ENCODE results near the gene KY.

The KY gene

GRCh38 chr3:134667406-134667805 lies 16.6 kb upstream of the KY start:
- DNase-seq: no peak

DNA sequence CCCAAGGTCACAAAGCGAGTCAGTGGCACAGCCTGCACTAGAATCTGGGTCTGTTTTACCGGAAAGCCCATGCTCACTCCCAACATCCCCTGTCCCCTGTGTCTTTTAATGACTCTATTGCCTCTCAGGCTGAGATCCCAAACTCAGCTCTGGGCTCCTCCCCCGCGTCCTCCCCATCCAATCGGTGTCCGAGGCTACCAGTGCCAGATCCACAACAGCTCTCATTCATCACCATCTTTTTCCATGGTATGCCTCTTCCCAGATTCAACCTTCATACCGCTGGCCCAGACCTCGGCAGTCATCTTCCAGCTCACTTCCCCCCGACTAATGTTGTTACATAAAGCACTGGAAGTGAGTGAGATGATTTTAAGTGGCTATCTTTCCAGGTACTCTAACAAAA lies 16.1 kb upstream of the KY start:
- no peak for DNase-seq

GRCh38 chr3:134666466-134666865 lies 15.6 kb upstream of the KY start:
- DNase-seq: no peak

DNA sequence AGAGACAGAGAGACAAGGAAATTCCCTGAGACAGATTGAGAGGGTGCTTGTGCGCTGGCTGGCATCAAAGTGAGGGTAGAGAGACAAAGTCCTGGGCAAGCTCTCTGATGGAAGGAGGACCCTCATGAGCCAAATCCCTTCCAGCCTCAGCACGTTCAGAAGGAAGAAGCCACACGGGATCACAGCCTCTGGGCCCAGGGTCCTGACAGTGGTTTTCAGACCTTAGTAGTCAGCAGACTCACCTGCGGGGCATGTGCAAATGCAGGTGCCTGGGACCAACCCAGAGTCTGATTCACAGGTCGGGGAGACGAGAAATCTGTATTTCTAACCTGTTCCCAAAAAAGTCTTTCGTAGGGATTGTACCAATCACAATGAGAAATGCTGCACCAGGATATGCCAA lies 15.2 kb upstream of the KY start:
- no peak for DNase-seq

DNA sequence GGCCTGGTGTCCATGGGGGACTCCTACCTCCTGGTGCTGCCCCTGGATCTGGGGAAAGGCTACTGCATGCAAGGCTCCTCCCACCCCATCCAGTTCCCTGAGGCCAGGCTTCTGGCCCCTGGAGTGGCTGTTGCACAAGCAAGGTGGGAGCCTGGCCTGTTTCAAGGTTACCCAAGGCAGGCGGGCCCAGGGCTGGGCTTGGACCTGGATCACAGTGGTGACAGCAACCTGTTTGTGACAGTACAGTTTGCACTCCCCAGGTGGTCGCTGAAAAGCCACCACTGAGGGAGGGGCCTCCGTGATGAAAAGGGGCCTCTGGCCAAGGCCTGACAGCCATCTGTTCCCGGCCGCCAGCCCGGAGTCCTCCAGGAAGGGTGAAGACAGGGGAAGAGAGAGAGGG lies 14.4 kb upstream of the KY start:
- DNase-seq: no peak

DNA sequence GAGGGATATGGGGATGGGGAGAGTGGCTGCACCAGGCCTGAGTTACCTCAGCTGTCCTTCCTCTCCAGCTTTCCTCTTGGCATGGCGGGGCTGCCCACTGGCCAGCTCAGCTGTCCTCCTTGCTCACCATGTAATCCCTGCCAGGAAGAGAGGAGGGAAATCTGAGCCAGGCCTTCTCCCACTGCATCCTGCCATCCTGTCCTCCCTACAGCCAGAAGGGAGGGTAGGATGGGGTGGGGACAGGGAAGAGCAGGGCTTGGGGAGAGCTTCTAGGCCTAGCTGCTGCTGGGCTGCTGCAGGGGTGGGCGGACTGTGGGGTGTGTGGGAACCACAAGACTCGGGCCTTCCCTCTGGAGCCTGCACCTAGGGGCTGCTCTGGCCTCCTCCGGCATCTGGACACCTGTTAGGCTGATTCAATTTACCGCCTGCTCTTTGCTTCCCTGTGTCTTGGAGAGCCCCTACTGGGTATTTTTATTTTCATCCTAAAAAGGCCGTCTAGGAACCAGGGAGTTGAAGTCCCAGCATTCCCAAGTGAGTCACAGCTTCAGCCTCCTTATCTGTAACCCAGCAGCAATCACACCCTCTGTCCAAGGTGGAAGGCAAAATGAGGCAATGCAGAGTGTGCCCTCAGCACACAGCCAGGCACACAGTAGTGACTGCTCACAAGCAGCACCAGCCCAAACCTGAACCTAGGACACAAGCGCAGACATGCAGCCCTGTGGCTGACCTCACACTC lies 13.1 kb upstream of the KY start:
- DNase-seq: no peak

DNA sequence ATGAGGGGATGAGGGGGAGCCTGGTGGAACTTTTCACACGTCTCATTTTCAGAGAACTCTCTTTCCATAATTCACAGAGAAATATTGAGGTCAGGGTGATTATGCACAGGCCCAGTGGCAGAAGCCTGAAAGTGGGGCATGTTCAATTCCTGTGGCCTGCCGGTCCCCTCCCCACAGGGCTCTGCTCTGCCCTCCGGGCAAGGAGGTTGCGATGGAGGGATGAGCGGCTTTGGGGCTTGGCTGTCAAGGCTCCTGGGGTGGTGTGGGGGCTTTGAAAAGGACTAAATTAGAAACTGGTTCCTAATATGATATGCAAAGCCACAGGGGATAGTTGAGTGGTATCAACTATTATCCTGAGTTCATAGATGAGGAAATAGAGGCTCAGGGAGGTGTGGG lies 9.2 kb upstream of the KY start:
- no peak for DNase-seq

GRCh38 chr3:134659391-134660045 lies 8.7 kb upstream of the KY start:
- no peak for DNase-seq

DNA sequence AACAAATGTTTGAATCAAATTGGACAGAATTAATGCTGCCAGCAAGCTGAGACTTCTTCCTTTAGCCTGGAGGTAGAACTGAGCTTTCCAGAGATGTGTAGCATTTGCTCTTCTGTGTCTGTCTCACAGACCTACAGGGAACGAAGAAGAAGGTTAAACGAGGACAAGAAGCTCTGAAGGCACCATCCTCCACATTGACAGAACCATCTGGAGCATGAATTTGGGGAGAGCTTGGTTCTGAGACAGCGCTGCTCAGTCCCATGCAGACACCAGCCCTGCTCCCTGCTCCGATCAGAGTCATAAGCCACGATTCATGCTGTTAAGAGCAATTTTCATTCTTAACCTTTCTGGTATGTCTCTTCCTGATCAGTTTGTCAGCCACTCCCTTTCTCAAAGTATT lies 7.7 kb upstream of the KY start:
- no peak for DNase-seq

DNA sequence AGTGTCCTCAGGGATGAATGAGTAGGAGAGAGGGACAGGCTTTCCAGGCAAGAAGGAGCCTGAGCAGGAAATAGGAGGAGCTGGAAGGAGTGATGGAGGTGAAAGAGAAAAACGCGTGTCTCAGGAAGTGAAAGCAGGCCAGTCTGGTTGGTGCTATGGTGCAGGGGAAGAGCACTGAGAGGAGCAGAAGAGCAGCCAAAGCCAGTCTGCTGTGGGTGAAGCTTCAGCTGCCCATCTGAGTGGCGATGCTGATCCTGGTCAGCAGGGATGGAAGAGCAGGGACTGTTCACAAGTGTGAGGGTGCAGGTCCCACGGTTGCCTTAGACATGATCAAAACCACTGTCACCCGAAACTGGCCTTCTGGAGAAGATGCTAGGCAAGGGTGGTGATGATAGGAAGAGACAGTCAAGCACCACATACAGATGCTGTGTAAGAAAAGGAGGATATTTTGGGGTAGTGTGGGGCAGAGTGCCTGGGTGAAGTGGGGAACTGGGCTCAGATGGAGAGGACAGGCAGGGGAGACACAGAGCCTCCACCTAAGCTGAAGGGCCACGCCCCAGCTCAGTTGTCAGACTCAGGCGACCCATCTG lies 5.5 kb upstream of the KY start:
- DNase-seq: no peak

DNA sequence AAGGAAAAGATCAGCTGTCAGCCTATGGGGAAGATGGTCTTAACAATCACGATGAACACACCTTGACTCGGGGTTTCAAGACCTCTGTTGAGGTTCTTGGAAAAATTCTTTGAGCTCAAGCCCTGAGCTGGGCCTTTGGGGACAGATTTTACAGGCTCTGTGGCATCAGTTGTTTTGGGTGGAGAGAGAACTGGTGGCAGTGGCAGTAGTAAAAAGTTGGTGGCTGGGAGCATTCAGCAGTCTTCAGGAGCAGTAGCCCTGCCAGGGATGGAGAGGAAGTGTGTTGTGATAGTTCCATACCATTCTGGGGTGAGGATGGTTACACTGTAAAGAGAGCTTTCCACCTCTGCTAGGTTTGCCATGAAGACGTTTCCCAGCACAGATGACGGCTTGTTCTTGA lies 4.9 kb upstream of the KY start:
- DNase-seq: no peak

- no peak for DNase-seq
These were observed 3.2 kb upstream of the KY start for GRCh38 chr3:134654031-134654430.

DNA sequence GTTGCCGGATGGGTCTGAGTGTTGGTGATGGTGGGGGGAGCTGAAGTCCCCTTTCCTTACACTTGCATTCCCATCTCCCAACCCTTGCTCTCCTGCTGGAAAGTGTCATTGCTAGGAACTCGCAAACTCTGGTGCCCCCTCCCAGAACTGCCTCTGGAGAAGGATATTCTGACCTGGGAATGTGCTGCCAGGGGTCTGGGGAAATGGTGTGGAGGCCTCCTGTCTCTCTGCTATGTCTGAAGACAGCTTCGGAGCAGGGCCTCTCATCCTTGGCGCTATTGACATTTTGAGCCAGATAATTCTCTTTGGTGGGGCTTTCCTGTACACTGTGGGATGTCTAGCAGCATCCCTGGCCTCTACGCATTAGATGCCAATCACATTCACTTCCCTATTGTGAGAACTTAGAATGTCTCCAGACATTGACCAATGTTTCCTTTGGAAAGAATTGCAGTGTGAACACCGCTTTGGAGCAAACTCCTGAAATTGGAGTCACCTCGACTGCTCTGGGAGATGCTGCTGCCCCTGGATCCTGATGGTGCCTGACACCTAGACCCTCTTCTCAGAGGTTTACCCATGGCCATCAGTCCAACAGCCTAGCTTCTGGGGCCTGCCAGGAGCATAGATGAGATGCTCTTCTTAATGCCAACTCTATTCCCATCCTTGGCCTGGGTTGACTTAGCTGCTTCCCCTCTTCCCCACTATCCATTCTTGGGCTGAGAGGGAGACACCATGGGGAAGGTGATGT lies 2.2 kb upstream of the KY start:
- DNase-seq: no peak

DNA sequence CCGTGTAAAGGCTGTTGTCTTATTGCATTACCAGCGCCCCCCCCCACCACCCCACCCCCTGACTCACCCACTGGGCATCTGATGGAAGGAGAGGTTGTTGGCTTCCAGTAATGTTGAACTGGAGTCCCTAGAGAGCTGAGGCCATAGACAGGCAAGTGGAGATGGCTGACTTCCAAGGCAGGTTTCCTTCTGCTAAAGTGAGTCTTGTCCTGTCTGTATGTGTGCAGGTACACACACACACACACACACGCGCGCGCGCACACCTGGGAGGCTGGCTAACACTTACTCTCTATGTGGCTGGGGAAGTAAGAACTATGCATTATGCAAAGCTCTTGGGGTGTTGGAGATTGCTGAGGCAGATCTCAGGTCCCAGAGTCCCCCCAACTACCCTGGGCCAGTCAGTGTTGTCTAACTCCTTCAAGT lies 1.6 kb upstream of the KY start:
- no peak for DNase-seq

DNA sequence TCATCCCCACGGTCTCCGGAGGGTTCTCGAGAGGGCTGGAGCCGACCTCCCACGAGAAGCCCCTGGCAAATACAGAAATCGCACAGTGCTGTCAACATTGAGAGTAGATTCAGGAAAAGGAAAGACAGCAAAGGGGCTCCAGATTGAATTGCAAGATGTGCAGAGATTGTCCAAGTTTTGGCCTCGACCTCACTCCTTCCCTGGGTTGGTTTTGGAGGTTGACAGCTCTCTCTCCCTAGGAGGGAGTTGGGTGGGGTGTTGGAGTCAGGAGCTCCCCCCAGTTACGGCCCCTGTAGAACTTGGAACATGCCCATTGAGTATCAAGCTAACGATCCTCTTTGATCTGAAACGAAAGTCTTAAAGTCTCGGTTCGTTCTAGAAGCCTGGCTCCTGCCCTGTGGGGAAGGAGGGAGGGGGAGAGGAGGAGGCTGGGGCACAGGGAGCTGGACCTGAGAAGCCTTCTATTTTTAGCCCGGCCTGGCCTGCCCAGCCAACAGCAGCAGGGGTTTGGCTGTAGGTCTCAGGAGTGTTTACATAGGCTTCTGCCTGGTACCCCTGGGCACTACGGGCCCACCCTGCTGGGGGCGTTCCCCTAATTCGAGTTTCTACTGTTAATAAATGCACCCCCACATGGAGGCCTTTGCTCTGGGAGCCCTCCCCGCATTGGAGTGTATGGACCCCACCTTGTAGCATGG lies 672 bp upstream of the KY start:
- no peak for DNase-seq

GRCh38 chr3:134649106-134649705 lies 1.6 kb downstream of the KY start:
- DNase-seq: no peak

DNA sequence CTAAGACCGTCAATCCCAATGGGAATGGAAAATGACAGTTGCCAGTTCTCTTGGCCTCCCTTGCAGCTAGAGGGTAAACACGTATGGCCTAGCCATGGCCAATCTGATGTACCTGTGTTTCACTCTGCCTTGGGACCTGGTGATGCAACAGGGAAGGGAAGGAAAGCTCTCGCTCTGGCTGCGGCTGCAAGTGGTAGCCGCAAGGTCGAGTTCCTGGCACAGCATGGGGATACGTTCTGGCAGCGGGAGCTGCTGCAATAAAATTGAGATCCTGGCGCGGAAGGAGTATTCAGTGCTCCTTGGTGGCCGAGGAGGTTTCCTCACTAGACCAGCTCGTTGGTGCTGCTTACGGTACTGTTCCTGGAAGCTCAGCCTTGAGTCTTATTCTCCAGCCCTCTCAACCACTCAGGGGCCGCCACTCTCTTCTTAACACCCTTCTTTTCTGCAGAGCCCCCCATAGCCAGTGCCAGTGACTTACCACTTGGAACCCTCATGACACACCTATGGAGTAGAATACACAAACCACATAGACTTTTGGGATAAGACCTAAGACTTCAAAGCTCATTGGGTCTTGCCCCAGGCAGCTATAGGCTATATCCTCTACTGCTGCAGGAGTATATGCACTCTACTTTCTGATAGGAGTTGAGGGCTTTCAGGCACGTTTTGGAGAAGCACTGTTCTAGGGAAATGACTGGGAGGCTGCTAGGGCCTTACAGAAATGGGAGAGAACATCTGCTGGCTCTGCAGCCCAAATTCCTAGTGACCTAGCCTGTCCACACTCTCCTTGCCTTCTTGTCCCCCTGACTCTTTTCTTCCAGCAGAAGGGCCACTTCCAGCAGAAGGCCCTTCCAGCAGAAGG lies 2.7 kb downstream of the KY start:
- DNase-seq: no peak

DNA sequence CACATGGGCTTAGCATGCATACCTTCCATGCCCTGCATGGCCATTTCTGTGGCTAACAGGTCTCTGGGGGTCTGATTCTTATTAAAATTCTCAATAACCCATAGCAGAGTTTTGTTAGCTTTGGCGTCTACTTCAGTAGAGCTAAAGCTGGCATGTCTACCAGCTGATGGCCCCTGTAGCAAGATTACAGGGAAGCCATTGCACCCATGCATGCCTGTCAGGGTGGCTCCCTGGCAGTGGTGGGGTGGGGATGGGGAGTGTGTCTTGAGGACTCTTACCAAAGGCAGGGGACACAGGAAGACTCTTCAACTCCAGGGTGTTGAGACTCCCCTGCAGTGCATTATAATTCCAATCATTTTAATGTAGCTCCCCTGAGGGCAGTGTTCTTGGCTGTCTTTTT lies 4.7 kb downstream of the KY start:
- DNase-seq: no peak

DNA sequence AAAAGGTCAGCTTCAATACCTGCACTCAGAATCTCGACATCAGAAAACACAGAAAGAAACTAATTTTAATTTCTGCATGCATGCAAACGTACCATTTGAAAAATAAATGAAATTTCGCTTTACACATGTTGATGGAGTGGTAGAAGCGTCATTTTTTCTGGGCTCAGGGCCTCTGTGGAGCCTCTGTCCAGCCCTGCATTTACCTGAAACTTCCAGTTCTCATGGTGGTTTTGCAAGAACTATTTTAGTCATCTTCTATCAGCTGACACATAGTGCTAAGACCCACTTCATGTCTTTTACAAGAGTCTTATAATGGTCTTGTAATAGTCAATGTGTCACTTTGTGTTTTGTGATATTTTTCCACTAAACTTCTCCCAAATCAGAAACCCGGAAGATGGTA lies 5.3 kb downstream of the KY start:
- no peak for DNase-seq

- no peak for DNase-seq
These were observed 5.9 kb downstream of the KY start for GRCh38 chr3:134644731-134645514.

DNA sequence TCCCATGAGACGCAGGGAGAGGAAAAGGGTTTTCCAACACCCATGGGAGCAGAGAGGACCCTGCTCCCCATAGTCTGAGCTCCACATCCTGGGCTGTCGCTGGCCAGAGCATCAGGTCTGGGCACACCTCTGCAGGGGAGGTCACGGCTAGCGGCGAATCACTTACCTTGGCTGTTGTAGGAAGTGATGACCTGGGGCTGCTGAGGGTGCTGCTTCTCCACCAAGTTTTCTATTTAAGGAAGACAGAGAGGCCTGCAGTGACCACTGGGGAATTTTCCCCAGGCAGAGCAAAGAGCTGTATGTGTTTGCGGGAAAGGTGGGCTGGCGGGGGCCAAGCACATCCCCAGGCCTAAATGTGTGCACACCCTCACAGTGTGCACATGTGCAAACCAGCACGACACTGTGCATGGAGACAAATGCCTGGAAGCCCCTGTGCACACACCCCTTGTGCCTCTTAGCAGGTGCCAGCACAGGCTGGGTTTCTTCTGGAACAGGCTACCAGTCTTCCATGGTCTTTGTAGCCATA lies 7.6 kb downstream of the KY start:
- DNase-seq: no peak

Measured in hematopoietic multipotent progenitor cell treated with erythropoietin and hydrocortisone succinate and interleukin-3 and kit ligand, for 4 days (in vitro differentiated cells).